Hematopoietic multipotent progenitor cell treated with erythropoietin and hydrocortisone succinate and interleukin-3 and kit ligand, for 8 days (in vitro differentiated cells): ENCODE data around the gene CHMP3.
"Not testable (repeated sequence)": the region's sequence is repeated elsewhere in the genome, so short reads cannot be mapped to it uniquely, and the experiment has no call there.

Experiments
- DNase-seq: peaks from one replicate; pipeline ENCODE4 v3.0.0-alpha.2; 2015

The CHMP3 gene

GRCh38 chr2:86500325-86501083 is 62.7 kb downstream of the CHMP3 start:
- DNase-seq = no peak

- no peak for DNase-seq
Measured at GRCh38 chr2:86499326-86499725, 63.9 kb downstream of the CHMP3 start.

- DNase-seq = no peak
Measured at GRCh38 chr2:86498468-86499260, 64.6 kb downstream of the CHMP3 start.

GRCh38 chr2:86496391-86496790 is 66.9 kb downstream of the CHMP3 start:
- not testable (repeated sequence) for DNase-seq

GRCh38 chr2:86492048-86492453 is 71.2 kb downstream of the CHMP3 start:
- DNase-seq = no peak

- DNase-seq = no peak
Measured at GRCh38 chr2:86491088-86491487, 72.2 kb downstream of the CHMP3 start.

- no peak for DNase-seq
Measured at GRCh38 chr2:86490245-86490644, 73.0 kb downstream of the CHMP3 start.

GRCh38 chr2:86489542-86489941 is 73.7 kb downstream of the CHMP3 start:
- DNase-seq = no peak

GRCh38 chr2:86488561-86489250 is 74.5 kb downstream of the CHMP3 start:
- DNase-seq = no peak

GRCh38 chr2:86487062-86487461 is 76.2 kb downstream of the CHMP3 start:
- no peak for DNase-seq

GRCh38 chr2:86485802-86486201 is 77.4 kb downstream of the CHMP3 start:
- DNase-seq = no peak

GRCh38 chr2:86485103-86485502 is 78.1 kb downstream of the CHMP3 start:
- DNase-seq = no peak

- DNase-seq = no peak
Measured at GRCh38 chr2:86484385-86484784, 78.9 kb downstream of the CHMP3 start.

- no peak for DNase-seq
Measured at GRCh38 chr2:86482034-86482433, 81.2 kb downstream of the CHMP3 start.

GRCh38 chr2:86480105-86480504 is 83.1 kb downstream of the CHMP3 start:
- DNase-seq = no peak

- DNase-seq = no peak
Measured at GRCh38 chr2:86477349-86477748, 85.9 kb downstream of the CHMP3 start.

GRCh38 chr2:86476918-86477317 is 86.3 kb downstream of the CHMP3 start:
- DNase-seq = no peak

- DNase-seq = no peak
Measured at GRCh38 chr2:86476092-86476491, 87.2 kb downstream of the CHMP3 start.

- DNase-seq = no peak
Measured at GRCh38 chr2:86471637-86472036, 91.6 kb downstream of the CHMP3 start.

- DNase-seq = no peak
Measured at GRCh38 chr2:86470890-86471289, 92.4 kb downstream of the CHMP3 start.

GRCh38 chr2:86468162-86469033 is 94.8 kb downstream of the CHMP3 start:
- peak; percentile 9 for DNase-seq

- DNase-seq = no peak
Measured at GRCh38 chr2:86466306-86466705, 96.9 kb downstream of the CHMP3 start.

GRCh38 chr2:86464652-86465051 is 98.6 kb downstream of the CHMP3 start:
- DNase-seq = no peak
